ENCODE measurements around the gene AGPAT1.
"Not testable (repeated sequence)": the region's sequence is repeated elsewhere in the genome, so short reads cannot be mapped to it uniquely, and the experiment has no call there.

Gene AGPAT1

DNA sequence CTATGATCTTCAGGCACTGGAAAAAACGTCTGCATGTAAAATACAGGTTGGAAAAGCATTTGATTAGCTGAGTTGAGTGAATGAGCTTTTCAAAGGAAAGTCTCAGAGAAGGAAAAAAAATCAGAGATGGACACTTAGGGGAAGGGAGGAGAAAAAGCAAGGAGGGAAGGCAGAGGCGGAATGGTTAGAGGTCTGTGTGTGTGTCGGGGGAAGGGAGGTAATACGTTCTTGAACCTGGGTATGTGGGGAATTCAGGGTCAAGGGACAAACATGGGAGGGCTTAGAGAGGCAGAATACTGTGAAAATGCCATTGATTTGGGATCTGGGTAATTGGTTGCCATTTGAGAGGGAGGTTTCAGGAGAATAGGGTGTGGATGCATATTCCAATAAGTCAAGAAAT is 29.2 kb downstream of the AGPAT1 start:
- DNase-seq = no peak

DNA sequence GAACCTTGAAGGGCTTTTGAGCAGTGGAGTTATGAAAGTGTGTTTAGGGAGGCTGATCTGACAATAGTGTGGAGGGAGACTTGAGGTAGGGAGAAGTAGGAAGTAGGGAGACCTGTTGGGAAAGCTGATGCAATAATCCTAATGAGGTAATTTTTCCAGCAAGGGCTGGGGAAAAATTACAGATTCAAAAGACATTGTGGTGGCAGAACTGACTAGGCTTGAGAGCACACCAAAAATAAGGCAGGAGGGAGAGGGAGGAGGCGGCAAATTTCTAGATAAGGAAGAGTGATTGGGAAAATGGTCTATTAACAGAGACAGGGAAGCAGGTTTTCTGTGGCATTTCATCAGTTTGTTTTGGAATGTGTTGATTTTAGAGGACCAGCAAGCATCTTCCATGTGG is 29.6 kb downstream of the AGPAT1 start:
- no peak for DNase-seq

GRCh38 chr6:32144238-32144637 is 31.6 kb downstream of the AGPAT1 start:
- DNase-seq = not testable (repeated sequence)

DNA sequence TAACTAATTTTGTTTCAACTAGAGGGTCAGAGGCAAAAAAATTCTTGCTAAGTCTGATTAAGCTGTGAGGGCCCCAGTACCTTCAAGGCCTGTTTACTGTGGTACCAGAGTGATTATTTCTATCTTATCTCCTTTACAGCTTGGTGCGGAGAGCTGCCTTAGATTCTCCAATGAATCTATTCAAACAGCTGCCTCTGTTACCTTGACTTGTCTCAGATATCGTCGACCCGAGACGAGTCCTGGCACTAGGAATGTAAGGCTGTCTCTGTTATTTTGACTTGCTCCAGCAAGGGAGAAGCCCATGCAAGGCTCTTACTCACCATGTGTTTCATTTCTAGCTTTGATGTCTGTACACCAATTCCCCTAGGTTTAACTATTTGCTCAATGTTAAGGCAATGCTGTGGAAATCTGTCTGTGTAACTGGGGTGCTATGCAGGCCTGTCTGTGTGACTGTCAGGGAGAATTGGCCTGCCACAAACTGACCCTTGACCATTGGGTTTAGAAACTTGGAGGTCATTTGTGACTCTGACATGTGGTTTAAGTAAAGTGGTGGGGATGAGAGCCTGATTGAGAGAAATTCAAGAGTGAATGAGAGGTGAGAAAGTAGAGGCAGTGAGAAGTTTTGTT is 35.4 kb downstream of the AGPAT1 start:
- no peak for DNase-seq

GRCh38 chr6:32139590-32139989 is 36.3 kb downstream of the AGPAT1 start:
- no peak for DNase-seq

- DNase-seq = no peak
Observed at GRCh38 chr6:32137454-32137853, 38.4 kb downstream of the AGPAT1 start.

- no peak for DNase-seq
Observed at GRCh38 chr6:32133786-32134185, 42.1 kb downstream of the AGPAT1 start.

DNA sequence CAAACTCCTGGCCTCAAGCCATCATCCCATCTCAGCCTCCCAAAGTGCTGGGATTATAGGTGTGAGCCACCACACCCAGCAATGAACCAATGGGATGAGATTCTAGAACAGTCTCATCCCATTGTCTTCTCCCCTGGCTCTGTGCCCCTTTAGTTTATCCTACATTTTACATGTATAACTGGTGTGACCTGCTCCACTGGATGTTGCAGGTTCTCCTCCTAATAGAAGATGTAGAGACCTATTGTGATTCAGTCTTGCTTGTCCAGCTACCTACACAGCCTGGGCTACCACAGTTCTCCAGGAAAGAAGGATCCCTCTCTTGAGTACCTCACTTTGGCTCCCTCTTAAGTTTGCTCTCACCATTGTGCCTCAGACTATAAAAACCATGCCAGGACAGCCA is 43.8 kb downstream of the AGPAT1 start:
- DNase-seq = no peak

DNA sequence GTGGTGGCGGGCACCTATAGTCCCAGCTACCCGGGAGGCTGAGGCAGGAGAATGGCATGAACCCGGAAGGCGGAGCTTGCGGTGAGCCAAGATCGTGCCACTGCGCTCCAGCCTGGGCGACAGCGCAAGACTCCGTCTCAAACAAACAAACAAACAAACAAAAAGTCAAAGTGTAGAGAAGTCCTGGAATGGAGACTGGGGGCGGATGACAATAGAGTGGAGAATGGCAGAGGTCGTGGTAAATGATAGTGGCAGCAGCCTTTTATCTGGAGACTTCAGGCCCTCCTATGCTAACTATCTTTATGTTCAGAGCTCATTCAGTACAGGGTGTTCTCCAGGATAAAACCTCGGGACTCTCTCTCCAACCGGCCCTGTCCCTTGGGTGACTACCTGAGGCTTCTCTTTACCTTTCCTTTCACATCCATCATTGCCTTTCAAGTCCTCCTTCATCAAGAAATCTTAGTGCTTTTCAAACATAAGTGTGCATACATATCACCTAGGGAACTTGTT is 44.4 kb downstream of the AGPAT1 start:
- no peak for DNase-seq

DNA sequence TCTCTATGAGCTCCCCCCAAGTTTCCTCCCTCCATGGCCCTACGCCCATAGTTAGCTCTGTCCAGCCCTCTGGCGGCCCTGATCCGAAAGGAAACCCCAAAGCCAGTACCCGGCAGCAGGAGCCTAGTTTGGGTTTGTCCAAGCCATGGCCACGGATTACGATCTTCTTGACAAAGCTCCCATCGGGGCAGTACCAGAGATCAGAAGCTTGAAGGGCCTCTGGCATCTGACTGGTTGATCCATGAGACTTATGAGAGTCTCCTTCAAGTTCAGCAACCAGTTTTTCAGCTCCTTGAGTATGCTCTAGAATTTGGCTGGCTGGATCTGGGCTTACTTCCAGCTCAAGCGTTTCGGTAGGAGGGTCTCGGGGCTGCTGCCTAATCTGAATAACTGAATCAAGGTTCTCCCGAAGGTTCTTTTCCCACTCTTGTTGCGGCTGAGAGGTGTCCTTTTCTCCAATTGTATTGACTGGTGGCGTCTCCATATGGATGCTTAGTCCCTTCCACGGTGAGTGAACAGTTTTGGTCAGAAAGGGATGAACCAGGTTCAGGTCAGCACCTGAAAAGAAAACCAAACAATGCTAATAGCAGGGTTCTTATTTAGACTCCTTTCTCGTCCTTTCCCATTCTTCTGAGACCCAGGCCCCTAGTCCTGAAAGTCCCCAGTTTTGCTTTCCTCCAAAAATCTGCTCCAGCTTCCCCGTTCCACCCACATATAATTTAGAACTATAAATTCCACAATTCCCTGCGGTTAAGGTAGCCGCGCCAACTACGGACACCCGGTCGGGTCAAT is 46.4 kb downstream of the AGPAT1 start:
- no peak for DNase-seq

DNA sequence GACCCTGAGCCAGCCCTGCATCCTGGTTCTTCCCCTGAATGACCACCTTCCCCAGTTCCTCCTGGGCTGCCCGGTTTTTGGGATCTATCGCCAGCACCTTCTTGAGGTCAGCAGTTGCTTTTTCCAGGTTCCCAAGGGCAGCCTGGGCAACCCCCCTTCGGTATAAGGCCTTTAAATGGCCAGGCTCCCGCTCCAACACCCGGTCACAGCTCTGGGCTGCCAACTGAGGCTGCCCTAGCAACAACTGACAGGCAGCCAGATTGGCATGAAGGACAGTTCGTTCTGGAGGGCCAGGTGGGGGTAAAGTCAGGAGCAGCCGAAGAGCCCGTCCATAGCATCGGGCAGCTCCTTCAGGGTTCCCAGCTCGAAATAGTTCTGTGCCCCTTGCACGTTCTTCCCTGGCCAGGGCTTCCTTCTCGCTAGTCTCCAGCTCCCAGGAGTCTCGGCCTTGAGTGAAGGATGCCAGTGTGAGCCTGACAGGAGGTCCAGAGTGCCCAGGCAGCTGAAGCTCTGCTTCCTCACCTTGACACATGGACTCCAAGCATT is 47.1 kb downstream of the AGPAT1 start:
- DNase-seq = no peak

GRCh38 chr6:32127717-32128592 is 47.9 kb downstream of the AGPAT1 start, which contains the start of gene ATF6B:
Gene ATF6B, minus strand, starts transcription at chr6:32128246. Its CDS starts 39 bp downstream, at chr6:32128207.
- peak; percentile 99 for DNase-seq

DNA sequence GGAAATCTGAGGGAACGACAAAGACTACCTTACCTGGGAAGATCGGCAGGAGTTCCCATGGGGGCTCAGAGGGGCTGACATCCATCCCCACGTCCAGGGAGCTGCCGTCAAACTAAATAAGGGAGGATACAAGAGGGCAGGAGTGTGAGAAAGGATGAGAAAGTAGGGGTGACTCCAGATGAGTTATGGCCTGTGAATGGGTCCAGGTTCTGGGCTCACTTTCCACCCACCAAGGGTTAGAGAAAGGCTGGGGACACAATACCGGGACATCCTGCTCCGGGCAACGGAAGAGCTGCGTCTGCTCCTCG is 48.5 kb downstream of the AGPAT1 start:
- DNase-seq = no peak

GRCh38 chr6:32126880-32127279 is 49.0 kb downstream of the AGPAT1 start:
- no peak for DNase-seq

DNA sequence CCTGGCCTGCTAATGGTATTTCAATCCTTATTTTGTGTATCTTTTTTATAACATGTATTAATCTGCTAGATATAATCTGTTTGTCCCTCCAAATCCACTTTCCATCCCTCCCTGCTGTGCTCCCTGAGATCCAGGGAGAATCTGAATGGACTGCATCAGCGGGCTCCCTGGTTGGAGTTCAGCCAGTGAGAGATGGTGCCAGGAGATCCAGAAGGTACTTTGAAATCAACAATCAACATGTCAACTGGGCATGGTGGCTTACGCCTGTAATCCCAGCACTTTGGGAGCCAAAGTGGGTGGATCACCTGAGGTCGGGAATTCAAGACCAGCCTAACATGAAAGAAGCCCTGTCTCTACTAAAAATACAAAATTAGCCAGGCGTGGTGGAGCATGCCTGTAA is 52.2 kb downstream of the AGPAT1 start:
- no peak for DNase-seq

DNA sequence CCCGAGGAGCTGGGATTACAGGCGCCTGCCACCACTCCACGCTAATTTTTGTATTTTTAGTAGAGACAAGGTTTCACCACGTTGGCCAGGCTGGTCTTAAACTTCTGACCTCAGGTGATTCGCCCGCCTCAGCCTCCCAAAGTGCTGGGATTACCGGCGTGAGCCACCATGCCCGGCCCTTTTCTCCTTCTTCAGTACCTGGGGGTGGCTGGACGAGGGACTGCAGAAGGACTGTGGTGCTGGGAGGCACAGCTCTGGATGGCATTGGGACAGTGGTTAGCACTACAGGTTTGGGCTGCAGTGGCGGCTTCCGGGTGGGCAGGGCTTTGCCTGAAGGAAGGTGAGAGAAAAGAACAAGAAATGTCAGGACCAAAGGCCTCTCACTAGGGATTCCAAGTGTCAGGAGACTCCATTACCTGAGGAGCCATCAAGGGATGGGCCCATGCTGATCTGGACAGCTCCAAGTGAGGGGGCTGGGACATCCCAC is 55.3 kb downstream of the AGPAT1 start:
- no peak for DNase-seq

- DNase-seq = peak; percentile 72
Observed at GRCh38 chr6:32118782-32119628, 56.9 kb downstream of the AGPAT1 start.

Measured in stimulated activated CD4-positive, alpha-beta T cell treated with anti-CD3 and anti-CD28 coated beads, Interleukin-4, amount 100 ng/mL, for 24 hours (primary cell).